OCI-LY1 (cell line): ENCODE measurements around the gene EEFSEC.

Experiments
- CTCF ChIP-seq: fragments of 200-600 bp; sonication (generic), shearing (Covaris generic); IDR thresholded peaks from 2 replicates; pipeline ENCODE4 v1.5.1; 2017; ENCODE audit warnings: mild to moderate bottlenecking, antibody characterized with exemption, low read length, moderate library complexity, mixed read lengths
- EZH2 ChIP-seq: fragments of 200-600 bp; sonication (generic), shearing (Covaris generic); IDR thresholded peaks from 2 replicates; pipeline ENCODE4 v1.8.0; 2017; ENCODE audit warnings: borderline replicate concordance, mixed run types, mild to moderate bottlenecking, antibody characterized with exemption, low read length, moderate library complexity, mixed read lengths

- TF ChIP-seq CTCF (no peak), EZH2 (no peak)
These were observed 7.4 kb downstream of the EEFSEC start for GRCh38 chr3:128160661-128161060.
